Tibial nerve (tissue), 3 donors: ENCODE data around the gene MCC.

ENCODE experiments used
- POLR2A ChIP-seq, 2 donors: fragments of 450-650 bp; IDR thresholded peaks; one replicate each; pipeline ENCODE4 v1.6.1; 2017; ENCODE audit warnings: antibody characterized with exemption in 2 of 2, mild to moderate bottlenecking in 2 of 2, moderate library complexity in 2 of 2
- TF ChIP-seq, protein P1 (sequence below), 5 experiments: fragments of 200-600 bp in 3 of 5; fragments of 450-650 bp in 2 of 5; sonication (generic) in 3 of 5; IDR thresholded peaks; one replicate each; pipeline ENCODE4 v1.5.1; 2016 to 2019; ENCODE audit warnings: antibody characterized with exemption in 5 of 5, mild to moderate bottlenecking in 3 of 5, moderate library complexity in 2 of 5

DNA sequence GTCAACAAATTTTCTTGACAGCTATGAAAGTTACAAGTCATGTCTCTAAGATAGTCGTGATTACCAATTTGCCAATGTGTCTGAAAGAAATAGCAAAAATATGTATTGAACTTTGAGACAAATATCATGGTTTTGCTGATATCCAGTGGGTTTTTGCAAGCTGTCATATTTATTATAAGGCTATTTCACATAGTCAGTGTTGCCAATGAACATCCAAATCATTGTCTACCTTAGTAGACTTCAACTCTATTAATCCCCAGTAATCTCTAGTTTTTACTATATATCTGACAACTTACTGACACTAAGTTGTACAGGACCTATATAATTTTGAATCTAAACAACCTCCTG is 256.6 kb downstream of the MCC start:
- TF ChIP-seq, protein P1, sequence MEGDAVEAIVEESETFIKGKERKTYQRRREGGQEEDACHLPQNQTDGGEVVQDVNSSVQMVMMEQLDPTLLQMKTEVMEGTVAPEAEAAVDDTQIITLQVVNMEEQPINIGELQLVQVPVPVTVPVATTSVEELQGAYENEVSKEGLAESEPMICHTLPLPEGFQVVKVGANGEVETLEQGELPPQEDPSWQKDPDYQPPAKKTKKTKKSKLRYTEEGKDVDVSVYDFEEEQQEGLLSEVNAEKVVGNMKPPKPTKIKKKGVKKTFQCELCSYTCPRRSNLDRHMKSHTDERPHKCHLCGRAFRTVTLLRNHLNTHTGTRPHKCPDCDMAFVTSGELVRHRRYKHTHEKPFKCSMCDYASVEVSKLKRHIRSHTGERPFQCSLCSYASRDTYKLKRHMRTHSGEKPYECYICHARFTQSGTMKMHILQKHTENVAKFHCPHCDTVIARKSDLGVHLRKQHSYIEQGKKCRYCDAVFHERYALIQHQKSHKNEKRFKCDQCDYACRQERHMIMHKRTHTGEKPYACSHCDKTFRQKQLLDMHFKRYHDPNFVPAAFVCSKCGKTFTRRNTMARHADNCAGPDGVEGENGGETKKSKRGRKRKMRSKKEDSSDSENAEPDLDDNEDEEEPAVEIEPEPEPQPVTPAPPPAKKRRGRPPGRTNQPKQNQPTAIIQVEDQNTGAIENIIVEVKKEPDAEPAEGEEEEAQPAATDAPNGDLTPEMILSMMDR (IDR thresholded peaks at IDR 0.05), result no peak
- no peak for TF ChIP-seq POLR2A (IDR thresholded peaks at IDR 0.05)
